GM21717 (cell line): Measurements from ENCODE around the gene CDHR4.
"Not testable (repeated sequence)": the region's sequence is repeated elsewhere in the genome, so short reads cannot be mapped to it uniquely, and the experiment has no call there.

Experiments
- ATAC-seq: cut with Tn5 transposase; IDR thresholded peaks from one replicate; pipeline ENCODE4 v1.9.1; 2021; ENCODE audit warnings: mild to moderate bottlenecking, moderate library complexity; ENCODE audit not compliant: unreplicated experiment

Gene CDHR4, protein sequence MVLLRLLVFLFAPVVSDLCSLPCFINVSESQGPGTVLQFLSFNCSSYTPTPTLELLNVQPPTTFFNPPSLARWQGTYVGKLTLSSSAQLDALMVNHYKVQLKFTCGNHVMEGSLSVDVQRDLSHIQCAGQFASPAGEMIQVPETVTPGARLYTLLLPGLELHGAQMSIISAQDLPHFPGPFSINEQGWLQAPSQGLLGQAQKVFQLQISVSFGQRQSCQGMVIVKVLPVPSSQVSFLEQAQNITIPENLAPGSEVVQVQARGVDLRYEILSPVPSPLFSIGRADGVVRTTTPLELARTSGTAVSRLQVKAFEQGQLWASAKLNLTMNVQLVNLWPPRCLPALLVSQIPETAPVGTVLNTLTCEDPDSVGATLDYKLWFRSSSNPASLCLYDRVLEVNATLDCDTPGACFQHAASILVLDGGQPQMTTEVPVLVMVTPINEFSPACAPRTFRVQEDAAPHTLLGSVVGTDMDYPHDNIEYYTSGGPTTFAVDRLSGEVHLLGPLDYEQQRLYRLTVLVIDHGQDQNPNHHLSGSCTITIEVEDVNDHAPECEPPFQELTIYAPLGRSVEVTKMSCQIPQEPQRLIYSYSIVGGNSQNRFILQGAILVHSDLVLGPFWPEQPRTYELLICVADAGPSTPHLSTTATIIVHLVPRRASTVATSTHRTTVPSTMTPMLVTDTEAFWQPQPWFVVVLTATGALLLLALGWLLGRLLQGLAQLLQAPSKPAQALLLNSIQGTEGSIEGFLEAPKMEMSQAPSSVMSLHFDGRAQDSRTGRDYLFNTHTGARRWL

GRCh38 chr3:49799761-49800160 is at the start of gene CDHR4:
TSS of gene CDHR4 (minus strand) at chr3:49799873. CDS start at chr3:49799812, 61 bp downstream.
- ATAC-seq = no peak

DNA sequence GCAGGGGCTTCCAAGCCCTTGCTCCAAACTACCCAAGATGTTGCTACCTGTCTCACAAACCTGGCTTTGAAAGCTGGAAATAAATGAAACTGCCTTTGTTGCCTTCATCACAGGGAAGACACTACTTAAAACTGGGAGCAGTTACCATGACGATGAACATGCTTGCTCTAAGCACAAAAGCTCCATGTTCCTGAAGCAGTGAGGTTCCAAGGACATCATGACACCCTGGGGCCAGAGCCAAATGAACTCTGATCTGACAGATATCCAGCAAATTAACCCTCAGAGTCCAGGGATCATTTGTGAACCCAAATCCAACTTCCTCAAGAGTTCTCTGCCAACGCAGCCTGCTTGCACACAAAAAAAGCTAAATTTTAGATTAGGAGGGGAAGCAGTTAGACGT is 46.0 kb upstream of the CDHR4 start:
- no peak for ATAC-seq

GRCh38 chr3:49844464-49845183 is 45.0 kb upstream of the CDHR4 start:
- ATAC-seq = no peak

GRCh38 chr3:49842843-49843517 is 43.3 kb upstream of the CDHR4 start:
- ATAC-seq = no peak

GRCh38 chr3:49841806-49842205 is 42.1 kb upstream of the CDHR4 start:
- no peak for ATAC-seq

DNA sequence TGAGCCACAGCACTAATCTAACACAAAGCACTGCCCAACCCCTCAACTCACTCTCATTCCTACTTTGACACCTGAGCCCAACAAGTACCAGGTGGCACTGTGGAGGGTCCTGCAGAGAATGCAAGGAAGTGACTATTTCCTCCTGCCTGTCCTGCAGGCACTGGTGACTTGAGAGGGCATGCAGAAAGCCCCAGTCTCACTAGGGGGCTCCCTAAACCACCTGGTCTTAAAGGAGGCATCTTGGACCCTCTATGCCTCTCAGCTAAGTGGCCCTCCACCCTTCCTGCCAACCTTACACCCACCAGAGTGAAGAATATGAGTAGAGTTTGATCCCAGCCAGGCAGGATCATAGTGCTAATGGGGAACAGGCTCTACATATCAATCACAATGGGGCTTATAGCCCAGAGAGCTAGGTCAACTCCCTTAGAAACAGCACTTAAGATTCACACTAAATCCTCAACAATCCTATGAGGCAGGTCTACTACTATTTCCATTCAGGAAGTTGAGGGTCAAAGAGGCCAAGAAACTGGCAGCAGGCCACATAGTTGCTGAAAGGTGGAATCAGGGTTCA is 41.5 kb upstream of the CDHR4 start:
- ATAC-seq = no peak

GRCh38 chr3:49840388-49840787 is 40.7 kb upstream of the CDHR4 start:
- no peak for ATAC-seq

DNA sequence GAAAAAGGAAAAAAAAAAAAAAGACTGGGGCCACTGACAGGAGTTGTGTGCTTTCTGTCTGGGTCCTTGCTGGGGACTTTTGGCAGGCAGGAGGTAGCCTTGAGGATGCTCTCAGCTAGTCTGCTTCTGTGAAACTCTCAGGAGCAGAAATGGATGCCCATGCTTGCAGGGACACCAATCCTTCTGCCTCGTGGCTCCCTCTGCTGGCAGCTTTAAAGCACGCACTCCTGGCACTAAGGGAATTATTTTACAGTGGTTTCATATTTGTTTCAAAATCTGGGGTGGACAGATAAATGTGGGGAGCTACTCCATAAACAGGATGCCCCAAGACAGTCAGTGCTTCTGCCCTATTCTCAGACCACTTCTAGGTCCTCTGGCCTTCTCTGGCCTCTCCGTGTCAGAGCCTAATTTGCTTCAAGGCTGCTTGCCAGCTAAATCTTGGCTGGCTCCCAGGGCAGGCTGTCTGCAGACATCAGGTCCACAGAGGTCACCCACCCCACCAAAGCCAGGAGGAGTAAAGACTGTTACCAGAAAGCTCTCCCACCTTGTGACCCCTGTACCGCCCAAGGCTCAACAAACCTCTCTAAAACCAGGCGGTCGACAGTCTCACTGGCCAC is 39.6 kb upstream of the CDHR4 start:
- ATAC-seq = no peak

GRCh38 chr3:49831341-49831740 is 31.7 kb upstream of the CDHR4 start:
- ATAC-seq = no peak

DNA sequence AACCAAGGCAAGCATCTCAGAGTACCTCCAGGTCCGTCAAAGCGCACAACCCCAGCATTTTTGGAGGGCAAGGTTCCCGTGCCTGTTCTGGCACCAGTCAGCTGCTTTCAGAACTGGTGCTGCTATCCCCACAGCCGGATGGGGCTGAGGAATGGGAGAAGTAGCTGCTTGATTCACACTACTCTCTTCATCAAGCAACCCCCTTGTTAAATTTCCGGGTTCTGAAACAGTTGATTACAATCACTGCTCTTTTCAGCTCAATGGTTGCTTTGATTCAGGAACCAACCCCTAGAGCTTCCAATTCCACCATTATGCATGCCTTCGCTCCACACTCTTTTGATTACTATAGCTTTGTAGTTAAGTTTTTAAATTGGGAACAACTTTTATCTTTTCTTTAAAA is 26.3 kb upstream of the CDHR4 start:
- no peak for ATAC-seq

- ATAC-seq = not testable (repeated sequence)
Measured at GRCh38 chr3:49823131-49823530, 23.5 kb upstream of the CDHR4 start.

DNA sequence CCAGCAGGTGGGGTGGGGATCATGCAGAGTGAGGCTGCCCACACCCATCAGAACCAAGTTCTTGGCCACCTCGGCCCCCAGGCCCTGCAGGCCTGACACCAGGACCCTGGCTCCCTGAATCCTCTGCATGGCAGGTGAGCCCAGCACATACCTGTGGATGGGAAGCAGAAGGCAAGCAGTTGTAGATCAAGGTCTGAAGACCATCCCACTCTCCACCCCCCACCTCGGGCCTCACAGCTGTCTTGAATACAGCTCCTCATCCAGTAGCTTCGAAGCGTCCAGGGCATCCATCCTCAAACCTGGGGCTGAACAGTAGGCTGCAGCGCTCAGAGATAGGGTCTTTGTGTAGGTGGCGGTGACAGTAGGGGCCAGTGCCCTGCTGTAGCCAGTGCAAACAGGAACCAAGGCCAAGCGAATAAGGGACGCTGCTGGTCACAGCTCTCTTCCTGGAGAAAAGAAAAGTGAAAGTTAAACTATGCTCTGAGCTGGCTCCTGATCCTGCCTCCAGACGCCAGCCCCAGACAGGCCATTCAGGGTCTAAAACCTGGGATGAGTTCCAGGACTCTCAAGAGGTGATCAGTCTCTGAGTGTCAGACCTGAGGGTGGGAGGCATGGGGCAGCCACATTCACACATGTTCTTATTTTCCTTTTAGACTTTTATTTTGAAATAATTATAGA is 14.0 kb upstream of the CDHR4 start, which contains the start of gene UBA7:
TSS of gene UBA7 (minus strand) at position 457 of the 678 bp plus-strand sequence. CDS start at position 291, 166 bp downstream.
- no peak for ATAC-seq

DNA sequence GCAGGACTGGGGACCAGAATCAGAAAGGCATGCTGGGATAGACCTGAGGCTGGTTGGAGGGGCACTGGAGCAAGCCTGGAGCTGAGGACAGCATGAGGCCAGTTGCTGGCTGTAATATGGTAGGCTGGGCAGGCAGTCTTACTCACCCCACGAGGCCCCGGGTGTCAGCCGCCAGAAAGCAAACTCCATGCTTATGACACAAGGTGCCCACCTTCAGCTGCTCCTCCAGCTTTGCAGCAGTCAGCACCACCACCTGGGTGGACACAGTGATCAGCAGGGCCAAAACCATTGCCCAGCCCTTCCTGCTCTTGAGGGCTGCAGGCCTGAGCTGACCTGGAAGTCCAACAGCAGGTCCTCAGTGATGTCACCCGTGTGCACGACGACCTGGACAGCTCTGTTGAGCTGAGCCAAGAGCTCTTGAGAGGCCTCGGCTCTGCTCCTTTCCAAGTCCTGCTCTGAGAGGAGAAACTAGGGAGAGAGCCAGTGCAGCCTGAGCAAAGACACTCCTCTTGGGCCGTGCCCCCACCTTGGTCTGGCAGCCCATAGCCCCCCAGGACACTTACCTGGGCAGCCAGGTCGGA is 13.3 kb upstream of the CDHR4 start:
- ATAC-seq = no peak

- ATAC-seq = no peak
Measured at GRCh38 chr3:49807431-49808114, 7.9 kb upstream of the CDHR4 start.

DNA sequence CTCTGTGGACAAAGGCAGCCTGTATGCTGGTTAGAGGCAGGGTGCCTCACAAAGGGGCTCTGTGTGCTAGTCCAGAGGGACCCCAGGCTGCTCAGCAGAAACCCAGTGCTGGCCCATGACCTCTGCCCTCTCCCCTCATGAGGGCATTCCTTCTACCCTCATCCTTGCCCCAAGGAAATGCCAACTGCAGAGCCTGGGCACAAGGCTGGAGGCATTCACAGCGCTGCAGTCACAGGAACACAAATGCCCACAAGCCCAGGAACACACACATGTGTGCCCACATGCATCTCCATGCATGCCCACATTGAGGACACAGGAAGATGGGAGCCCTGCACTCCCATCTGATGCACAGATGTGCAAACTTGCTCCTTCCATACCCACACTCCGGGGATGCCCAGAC is 7.2 kb upstream of the CDHR4 start:
- no peak for ATAC-seq

DNA sequence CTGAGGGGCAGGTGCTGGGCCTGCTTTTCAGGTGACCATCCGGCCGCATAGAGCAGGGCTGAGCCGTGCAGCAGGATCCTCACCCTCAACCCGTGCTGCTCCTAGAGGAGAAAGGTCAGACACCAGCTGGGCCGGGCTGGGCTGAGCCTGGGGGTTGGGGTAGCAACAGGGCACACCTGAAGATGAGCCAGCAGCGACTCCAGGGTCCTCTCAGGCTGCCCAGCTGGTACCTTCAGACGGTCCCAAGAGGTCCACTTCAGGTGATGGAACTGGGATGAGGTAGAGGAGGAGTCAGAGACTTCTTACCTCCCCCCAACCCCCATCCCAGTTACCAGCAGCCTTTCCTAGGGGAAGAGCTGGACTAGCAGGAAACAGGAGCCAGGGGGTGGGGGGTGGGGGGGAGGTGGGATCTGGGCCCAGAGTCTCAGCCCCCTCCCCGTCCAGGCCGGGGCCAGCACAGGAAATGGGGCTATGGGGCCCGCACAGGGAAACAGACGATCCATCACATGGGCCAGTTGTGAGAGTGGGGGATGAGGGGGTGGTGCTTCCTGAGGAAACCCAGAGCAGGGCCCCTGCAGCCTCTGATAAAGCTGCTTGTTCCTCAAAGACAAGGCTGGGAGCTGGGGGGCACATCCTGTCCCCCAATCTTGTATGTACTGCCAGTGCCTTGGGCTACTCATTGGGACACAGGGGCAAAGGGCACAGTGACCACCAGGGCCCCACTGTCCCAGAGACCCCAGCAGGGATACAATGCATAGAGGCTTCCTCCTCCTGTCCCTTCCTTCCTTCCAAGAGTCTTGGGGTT is 6.4 kb upstream of the CDHR4 start:
- ATAC-seq = no peak

- no peak for ATAC-seq
Measured at GRCh38 chr3:49805367-49805782, 5.7 kb upstream of the CDHR4 start.
